DND-41 (cell line): ENCODE data around the gene DDX23.

ENCODE experiments used
- CTCF ChIP-seq: IDR thresholded peaks from 2 replicates; pipeline ENCODE4 v1.5.1; 2012; ENCODE audit warnings: borderline replicate concordance, low read length, moderate library complexity, mild to moderate bottlenecking; ENCODE audit not compliant: poor library complexity, severe bottlenecking; ENCODE audit errors: extremely low read depth
- EZH2 ChIP-seq: IDR thresholded peaks from 3 replicates; pipeline ENCODE4 v1.6.1; 2012; ENCODE audit warnings: borderline replicate concordance, low read depth, mild to moderate bottlenecking, moderate library complexity, low read length, inconsistent platforms; ENCODE audit not compliant: severe bottlenecking

DNA sequence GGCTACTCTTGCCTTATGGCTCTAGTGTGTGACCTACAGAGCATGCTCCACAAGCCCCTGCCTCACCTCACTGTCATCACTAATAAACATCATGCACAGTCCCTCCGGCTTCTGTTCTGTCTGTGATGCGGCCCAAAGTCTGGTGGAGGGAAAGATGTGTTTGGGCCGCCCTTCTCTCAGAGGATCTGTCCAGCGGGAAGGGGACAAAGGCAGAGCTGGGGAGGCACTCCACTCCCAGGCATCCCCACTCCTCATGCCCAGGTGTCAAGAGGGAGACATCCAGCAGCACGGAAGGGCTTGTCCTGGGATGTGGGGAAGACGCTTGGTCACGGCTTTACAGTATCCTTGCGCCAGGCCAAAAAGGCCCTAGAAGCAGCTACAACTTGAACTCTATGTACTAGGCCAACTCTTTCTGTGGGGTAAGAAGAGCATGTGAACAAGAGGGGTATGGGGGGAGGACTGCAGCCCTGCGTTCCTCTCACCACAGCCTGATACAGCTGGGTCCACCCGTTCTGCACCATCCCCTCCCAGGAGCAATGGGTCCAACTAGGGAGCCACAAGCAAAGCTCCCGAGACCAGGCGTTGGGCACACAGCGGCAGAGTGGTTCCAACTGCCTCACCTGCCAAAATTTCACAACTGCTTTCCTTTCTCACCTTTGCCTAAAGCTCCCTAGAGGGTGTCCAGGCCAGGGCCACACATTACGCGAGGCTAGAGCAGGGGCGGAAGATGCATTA is 23.0 kb downstream of the DDX23 start:
- TF ChIP-seq CTCF: no peak
- TF ChIP-seq EZH2: no peak
